ENCODE results near the gene ABHD1.

ABHD1 gene

DNA sequence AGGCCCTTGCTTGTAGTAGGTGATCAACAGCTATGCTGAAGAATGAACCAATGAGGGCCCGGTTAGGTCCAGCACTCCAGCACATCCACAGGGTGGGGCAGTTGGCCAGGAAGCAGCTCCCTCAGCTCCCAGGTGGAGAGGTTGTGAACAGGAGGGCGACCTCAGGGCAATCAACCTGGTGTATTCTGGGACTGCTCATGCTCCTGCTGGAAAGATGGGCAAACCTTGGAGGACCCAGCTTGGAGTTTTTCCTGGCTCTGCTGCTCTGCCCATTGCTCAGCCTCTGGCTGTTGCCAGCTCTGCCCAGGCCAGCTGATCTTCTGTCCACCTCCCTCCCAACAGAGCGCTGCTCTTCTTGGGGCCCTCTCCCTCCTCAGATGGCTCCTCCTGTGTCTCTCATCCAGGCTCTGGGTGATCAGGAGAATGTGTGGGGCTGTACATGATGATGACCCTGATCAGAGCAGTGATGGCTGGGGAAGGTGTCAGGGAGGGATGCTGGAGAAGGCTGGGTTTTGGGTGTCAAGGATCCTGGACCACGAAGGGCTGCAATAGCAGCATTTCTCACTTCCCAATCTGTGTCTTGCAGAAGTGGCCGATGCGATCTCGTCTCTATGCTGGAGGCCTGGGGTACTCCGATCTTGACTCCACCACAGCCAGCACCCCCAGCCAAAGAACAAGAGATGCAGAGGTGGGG is 28.6 kb downstream of the ABHD1 start:
- no peak overlapping the region for H3K27ac ChIP-seq (ENCODE audit: low read length, poor library complexity, severe bottlenecking)
- H3K18ac ChIP-seq (ENCODE audit: low read depth in 1 of 2, low read length in 2 of 2), result no peak overlapping the region
- H2AFZ ChIP-seq (ENCODE audit: low read depth, low read length), result no peak overlapping the region
- no peak overlapping the region for H2BK12ac ChIP-seq (ENCODE audit: low read length in 2 of 2)
- 83% methylated on average over 7 of the region's 8 CpGs for WGBS
- H3K9me3 ChIP-seq (ENCODE audit: control insufficient read depth, low read length), result no peaks in the 10 kb centered on the region
- no peak overlapping the region for H3K4me2 ChIP-seq (ENCODE audit: low read length, poor library complexity, severe bottlenecking)
- no peaks in the 10 kb centered on the region for H3K79me1 ChIP-seq (replicated peaks; ENCODE audit: low read length, poor library complexity, severe bottlenecking)
- H3K27me3 ChIP-seq (ENCODE audit: control insufficient read depth in 1 of 2, insufficient read depth in 1 of 2, low read length in 2 of 2), result peaks cover 22 to 26% of the 10 kb centered on the region in 2 experiments
- H4K8ac ChIP-seq (ENCODE audit: low read length), result no peak overlapping the region
- H2BK5ac ChIP-seq (ENCODE audit: low read depth, low read length, poor library complexity, severe bottlenecking), result no peak overlapping the region
- DNase-seq, result no peak
- no peak overlapping the region for H2AK5ac ChIP-seq (ENCODE audit: low read length, severe bottlenecking)
- H3K4ac ChIP-seq (ENCODE audit: low read depth in 1 of 2, low read length in 2 of 2), result no peak overlapping the region
- H3K14ac ChIP-seq (ENCODE audit: low read length in 2 of 2), result no peak overlapping the region
- no peak overlapping the region for H4K91ac ChIP-seq (ENCODE audit: low read length)
- no peak overlapping the region for H2BK120ac ChIP-seq (ENCODE audit: low read depth, low read length)
- no peak overlapping the region for H2BK15ac ChIP-seq (ENCODE audit: low read depth, poor library complexity, severe bottlenecking)
- H3K4me3 ChIP-seq (ENCODE audit: insufficient read depth in 1 of 2, low read depth in 1 of 2, low read length in 2 of 2), result no peak overlapping the region
- no peak overlapping the region for H3K23ac ChIP-seq (ENCODE audit: low read length in 2 of 2)
- H3K4me1 ChIP-seq (ENCODE audit: control insufficient read depth, insufficient read depth, low read depth, low read length), result peaks cover 2% of the 10 kb centered on the region
- no peak overlapping the region for H3K9ac ChIP-seq (ENCODE audit: low read length)
- H3K36me3 ChIP-seq (ENCODE audit: control insufficient read depth in 1 of 2, insufficient read depth in 2 of 2, low read depth in 1 of 2, low read length in 2 of 2), result no peaks in the 10 kb centered on the region

GRCh38 chr2:27152796-27153464 is 29.3 kb downstream of the ABHD1 start:
- Histone ChIP-seq H3K23ac (ENCODE audit: low read length in 2 of 2) (no peak overlapping the region), H3K4me1 (ENCODE audit: control insufficient read depth, insufficient read depth, low read depth, low read length) (peaks cover 2% of the 10 kb centered on the region), H3K9me3 (ENCODE audit: control insufficient read depth, low read length) (no peaks in the 10 kb centered on the region), H3K27ac (ENCODE audit: low read length, poor library complexity, severe bottlenecking) (no peak overlapping the region), H3K4ac (ENCODE audit: low read depth in 1 of 2, low read length in 2 of 2) (no peak overlapping the region), H4K8ac (ENCODE audit: low read length) (no peak overlapping the region), H3K9ac (ENCODE audit: low read length) (no peak overlapping the region), H2AFZ (ENCODE audit: low read depth, low read length) (no peak overlapping the region), H2AK5ac (ENCODE audit: low read length, severe bottlenecking) (no peak overlapping the region), H2BK15ac (ENCODE audit: low read depth, poor library complexity, severe bottlenecking) (no peak overlapping the region), H3K79me1 (replicated peaks; ENCODE audit: low read length, poor library complexity, severe bottlenecking) (no peaks in the 10 kb centered on the region), H3K14ac (ENCODE audit: low read length in 2 of 2) (no peak overlapping the region), H3K36me3 (ENCODE audit: control insufficient read depth in 1 of 2, insufficient read depth in 2 of 2, low read depth in 1 of 2, low read length in 2 of 2) (no peaks in the 10 kb centered on the region), H2BK120ac (ENCODE audit: low read depth, low read length) (no peak overlapping the region), H2BK5ac (ENCODE audit: low read depth, low read length, poor library complexity, severe bottlenecking) (no peak overlapping the region), H4K91ac (ENCODE audit: low read length) (no peak overlapping the region), H3K4me3 (ENCODE audit: insufficient read depth in 1 of 2, low read depth in 1 of 2, low read length in 2 of 2) (no peak overlapping the region), H3K18ac (ENCODE audit: low read depth in 1 of 2, low read length in 2 of 2) (no peak overlapping the region), H3K27me3 (ENCODE audit: control insufficient read depth in 1 of 2, insufficient read depth in 1 of 2, low read length in 2 of 2) (peaks cover 19 to 23% of the 10 kb centered on the region in 2 experiments), H2BK12ac (ENCODE audit: low read length in 2 of 2) (no peak overlapping the region), H3K4me2 (ENCODE audit: low read length, poor library complexity, severe bottlenecking) (no peak overlapping the region)
- 50% methylated on average over 2 of the region's 2 CpGs for WGBS
- DNase-seq, result peak; percentile 33

GRCh38 chr2:27154488-27154887 is 30.9 kb downstream of the ABHD1 start:
- Histone ChIP-seq H2AK5ac (ENCODE audit: low read length, severe bottlenecking) (no peak overlapping the region), H2BK120ac (ENCODE audit: low read depth, low read length) (no peak overlapping the region), H3K9me3 (ENCODE audit: control insufficient read depth, low read length) (no peaks in the 10 kb centered on the region), H3K79me1 (replicated peaks; ENCODE audit: low read length, poor library complexity, severe bottlenecking) (no peaks in the 10 kb centered on the region), H3K23ac (ENCODE audit: low read length in 2 of 2) (no peak overlapping the region), H3K27ac (ENCODE audit: low read length, poor library complexity, severe bottlenecking) (no peak overlapping the region), H3K4me3 (ENCODE audit: insufficient read depth in 1 of 2, low read depth in 1 of 2, low read length in 2 of 2) (no peak overlapping the region), H2AFZ (ENCODE audit: low read depth, low read length) (no peak overlapping the region), H3K4me1 (ENCODE audit: control insufficient read depth, insufficient read depth, low read depth, low read length) (no peaks in the 10 kb centered on the region), H3K4ac (ENCODE audit: low read depth in 1 of 2, low read length in 2 of 2) (no peak overlapping the region), H3K9ac (ENCODE audit: low read length) (no peak overlapping the region), H2BK15ac (ENCODE audit: low read depth, poor library complexity, severe bottlenecking) (peak overlapping the region; percentile 16), H3K36me3 (ENCODE audit: control insufficient read depth in 1 of 2, insufficient read depth in 2 of 2, low read depth in 1 of 2, low read length in 2 of 2) (no peaks in the 10 kb centered on the region), H3K14ac (ENCODE audit: low read length in 2 of 2) (no peak overlapping the region), H4K91ac (ENCODE audit: low read length) (no peak overlapping the region), H2BK12ac (ENCODE audit: low read length in 2 of 2) (no peak overlapping the region), H2BK5ac (ENCODE audit: low read depth, low read length, poor library complexity, severe bottlenecking) (no peak overlapping the region), H3K4me2 (ENCODE audit: low read length, poor library complexity, severe bottlenecking) (no peak overlapping the region), H3K18ac (ENCODE audit: low read depth in 1 of 2, low read length in 2 of 2) (no peak overlapping the region), H4K8ac (ENCODE audit: low read length) (no peak overlapping the region), H3K27me3 (ENCODE audit: control insufficient read depth in 1 of 2, insufficient read depth in 1 of 2, low read length in 2 of 2) (peaks cover 4 to 12% of the 10 kb centered on the region in 2 experiments)
- DNase-seq, result no peak
- WGBS, result 59% methylated on average over 6 of the region's 6 CpGs

GRCh38 chr2:27155069-27155520 is 31.5 kb downstream of the ABHD1 start:
- no peak overlapping the region for H3K4me2 ChIP-seq (ENCODE audit: low read length, poor library complexity, severe bottlenecking)
- H3K4me1 ChIP-seq (ENCODE audit: control insufficient read depth, insufficient read depth, low read depth, low read length), result no peaks in the 10 kb centered on the region
- H4K8ac ChIP-seq (ENCODE audit: low read length), result no peak overlapping the region
- H2BK120ac ChIP-seq (ENCODE audit: low read depth, low read length), result no peak overlapping the region
- no peak overlapping the region for H4K91ac ChIP-seq (ENCODE audit: low read length)
- no peak overlapping the region for H3K4ac ChIP-seq (ENCODE audit: low read depth in 1 of 2, low read length in 2 of 2)
- no peak overlapping the region for H2BK5ac ChIP-seq (ENCODE audit: low read depth, low read length, poor library complexity, severe bottlenecking)
- H2AK5ac ChIP-seq (ENCODE audit: low read length, severe bottlenecking), result no peak overlapping the region
- no peak for DNase-seq
- no peak overlapping the region for H3K4me3 ChIP-seq (ENCODE audit: insufficient read depth in 1 of 2, low read depth in 1 of 2, low read length in 2 of 2)
- H3K27ac ChIP-seq (ENCODE audit: low read length, poor library complexity, severe bottlenecking), result no peak overlapping the region
- H3K9me3 ChIP-seq (ENCODE audit: control insufficient read depth, low read length), result no peaks in the 10 kb centered on the region
- no peak overlapping the region for H2BK15ac ChIP-seq (ENCODE audit: low read depth, poor library complexity, severe bottlenecking)
- no peak overlapping the region for H3K23ac ChIP-seq (ENCODE audit: low read length in 2 of 2)
- no peak overlapping the region for H3K9ac ChIP-seq (ENCODE audit: low read length)
- no peak overlapping the region for H3K14ac ChIP-seq (ENCODE audit: low read length in 2 of 2)
- no peaks in the 10 kb centered on the region for H3K36me3 ChIP-seq (ENCODE audit: control insufficient read depth in 1 of 2, insufficient read depth in 2 of 2, low read depth in 1 of 2, low read length in 2 of 2)
- H3K27me3 ChIP-seq (ENCODE audit: control insufficient read depth in 1 of 2, insufficient read depth in 1 of 2, low read length in 2 of 2), result peaks cover 4 to 13% of the 10 kb centered on the region in 2 experiments
- H2BK12ac ChIP-seq (ENCODE audit: low read length in 2 of 2), result no peak overlapping the region
- H3K18ac ChIP-seq (ENCODE audit: low read depth in 1 of 2, low read length in 2 of 2), result no peak overlapping the region
- H2AFZ ChIP-seq (ENCODE audit: low read depth, low read length), result no peak overlapping the region
- 86% methylated on average over 6 of the region's 9 CpGs for WGBS
- no peaks in the 10 kb centered on the region for H3K79me1 ChIP-seq (replicated peaks; ENCODE audit: low read length, poor library complexity, severe bottlenecking)
